SKM-1 (cell line): ENCODE results near the gene ZNG1A.
"Not testable (repeated sequence)": the region's sequence is repeated elsewhere in the genome, so short reads cannot be mapped to it uniquely, and the experiment has no call there.

Experiments used
- DNase-seq: peaks from one replicate; lab custom pipeline; 2025; ENCODE audit not compliant: unreplicated experiment; lab: John Stamatoyannopoulos, UW

ZNG1A gene

GRCh38 chr9:178970-179383 lies at the start of gene ZNG1A:
Gene ZNG1A (minus strand): TSS chr9:179056. CDS start chr9:178969, 87 bp downstream.
- DNase-seq: not testable (repeated sequence)

- DNase-seq: peak; percentile 81
These were observed 49.0 kb upstream of the ZNG1A start for GRCh38 chr9:227860-228259.

- DNase-seq: no peak
These were observed 46.0 kb upstream of the ZNG1A start for GRCh38 chr9:224582-225520.

GRCh38 chr9:224026-224425 lies 45.2 kb upstream of the ZNG1A start:
- DNase-seq: no peak

GRCh38 chr9:223152-223551 lies 44.3 kb upstream of the ZNG1A start:
- DNase-seq: no peak

- DNase-seq: peak; percentile 54
These were observed 43.3 kb upstream of the ZNG1A start for GRCh38 chr9:221989-222776.

GRCh38 chr9:219670-220365 lies 41.0 kb upstream of the ZNG1A start:
- no peak for DNase-seq

GRCh38 chr9:219036-219435 lies 40.2 kb upstream of the ZNG1A start:
- not testable (repeated sequence) for DNase-seq

GRCh38 chr9:217950-218349 lies 39.1 kb upstream of the ZNG1A start:
- no peak for DNase-seq

- no peak for DNase-seq
These were observed 38.0 kb upstream of the ZNG1A start for GRCh38 chr9:216866-217265.

GRCh38 chr9:215631-216155 lies 36.8 kb upstream of the ZNG1A start:
- no peak for DNase-seq

GRCh38 chr9:214648-215493 lies 36.0 kb upstream of the ZNG1A start, which contains the start of gene DOCK8:
Gene DOCK8 (plus strand): TSS chr9:214865. CDS start chr9:214977, 112 bp downstream.
- DNase-seq: peak; percentile 82

GRCh38 chr9:214351-214647 lies 35.4 kb upstream of the ZNG1A start:
- no peak for DNase-seq

- not testable (repeated sequence) for DNase-seq
These were observed 35.0 kb upstream of the ZNG1A start for GRCh38 chr9:213901-214300.

- DNase-seq: no peak
These were observed 33.4 kb upstream of the ZNG1A start for GRCh38 chr9:212297-212696.

- no peak for DNase-seq
These were observed 32.7 kb upstream of the ZNG1A start for GRCh38 chr9:211557-211956.

GRCh38 chr9:211036-211435 lies 32.2 kb upstream of the ZNG1A start:
- DNase-seq: no peak

GRCh38 chr9:209143-209758 lies 30.4 kb upstream of the ZNG1A start:
- DNase-seq: no peak

GRCh38 chr9:206481-206880 lies 27.6 kb upstream of the ZNG1A start:
- DNase-seq: no peak

- not testable (repeated sequence) for DNase-seq
These were observed 20.7 kb upstream of the ZNG1A start for GRCh38 chr9:199601-200000.
